Central memory CD8-positive, alpha-beta T cell (primary cell): ENCODE data around the gene GPBAR1.

Experiments
- ATAC-seq: fragments of 150-1000 bp; cut with Tn5 transposase; replicated peaks from 2 replicates; pipeline ENCODE4 v1.10.0; 2022; ENCODE audit warnings: mild to moderate bottlenecking, moderate FRiP score, moderate number of reproducible peaks; ENCODE audit not compliant: poor library complexity, severe bottlenecking; ENCODE audit errors: extremely low read depth
- DNase-seq, 2 donors: peaks; one replicate each; pipeline ENCODE4 v3.0.0; 2021; ENCODE audit warnings: low spot score in 2 of 2
- H3K27ac Mint-ChIP-seq: one replicate; pipeline ENCODE4 v1.8.0; 2022; ENCODE audit warnings: low read depth, mild to moderate bottlenecking, moderate library complexity, mixed read lengths
- H3K27me3 Mint-ChIP-seq: one replicate; pipeline ENCODE4 v1.8.0; 2022; ENCODE audit warnings: mixed read lengths
- H3K36me3 Mint-ChIP-seq: one replicate; pipeline ENCODE4 v1.8.0; 2022; ENCODE audit warnings: mild to moderate bottlenecking, moderate library complexity, mixed read lengths; ENCODE audit not compliant: insufficient read depth
- H3K4me1 Mint-ChIP-seq: one replicate; pipeline ENCODE4 v1.8.0; 2022; ENCODE audit warnings: mixed read lengths
- H3K4me3 Mint-ChIP-seq: one replicate; pipeline ENCODE4 v1.8.0; 2022; ENCODE audit warnings: mild to moderate bottlenecking, moderate library complexity, mixed read lengths
- H3K9me3 Mint-ChIP-seq: one replicate; pipeline ENCODE4 v1.8.0; 2022; ENCODE audit warnings: mixed read lengths

The GPBAR1 gene

DNA sequence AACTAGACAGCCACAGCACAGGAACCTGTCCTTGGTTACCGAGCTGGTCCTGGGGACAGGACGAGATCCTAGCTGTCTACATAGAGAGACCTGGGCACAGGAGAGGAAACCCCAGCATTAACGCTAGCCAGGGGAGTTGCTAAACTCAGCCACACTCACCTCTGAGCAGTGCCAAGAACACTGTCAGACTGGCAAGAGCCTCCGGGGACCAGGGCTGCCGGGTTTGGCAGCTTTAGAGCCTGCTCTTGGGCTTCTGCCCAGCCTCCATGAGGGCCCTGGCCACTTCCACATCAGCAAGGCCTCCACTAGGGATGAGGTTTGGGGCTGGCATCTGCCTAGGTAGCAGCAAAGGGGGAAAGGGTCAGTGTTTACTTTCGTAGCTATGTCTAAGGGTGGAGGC, 24.8 kb downstream of the GPBAR1 start:
- peaks cover 30% of the 10 kb centered on the region for H3K36me3 Mint-ChIP-seq
- no peak for ATAC-seq
- no peak for DNase-seq

DNA sequence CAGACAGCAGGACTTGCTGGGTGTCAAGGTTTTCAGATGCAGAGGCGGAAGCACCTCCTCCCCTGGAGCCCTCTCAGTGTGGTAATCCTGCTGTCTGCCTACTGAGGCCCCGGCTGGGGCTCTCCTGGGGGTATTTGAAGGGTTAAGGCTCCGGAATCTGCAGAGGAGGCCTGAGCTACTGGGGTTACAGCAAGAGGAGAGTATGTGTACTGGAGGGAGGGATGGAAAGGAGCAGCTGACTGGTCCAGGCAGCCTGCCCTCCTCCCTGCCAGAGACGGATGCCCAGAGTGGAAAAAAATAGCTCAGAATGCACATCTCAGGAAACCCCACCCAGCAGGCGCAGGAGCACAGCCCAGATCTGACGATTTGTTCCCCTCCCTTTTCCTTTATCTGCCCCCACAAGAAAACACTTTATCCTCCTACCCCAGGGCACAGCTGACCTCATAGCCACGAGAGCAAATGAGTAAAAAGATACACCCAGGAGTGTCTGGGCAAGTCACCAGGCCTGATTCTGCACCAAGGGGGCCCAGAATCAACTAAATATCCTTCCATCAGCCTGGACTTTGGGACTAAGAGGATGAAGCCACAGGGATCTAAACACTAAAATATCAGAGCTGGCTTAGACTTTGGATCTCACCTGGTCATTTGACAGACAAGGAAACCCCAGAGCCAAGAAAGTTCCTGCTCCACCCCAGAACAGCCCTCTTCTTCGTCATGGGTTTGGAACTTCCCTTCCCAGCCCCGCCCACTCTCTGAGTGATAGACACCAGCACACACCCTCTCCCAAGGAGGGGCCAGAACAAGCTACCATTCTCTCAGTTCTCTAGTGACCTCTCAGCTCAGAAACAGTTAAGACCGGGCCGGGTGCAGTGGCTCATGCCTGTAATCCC, 26.0 kb downstream of the GPBAR1 start:
- no peaks in the 10 kb centered on the region for H3K27me3 Mint-ChIP-seq
- no peaks in the 10 kb centered on the region for H3K9me3 Mint-ChIP-seq
- H3K36me3 Mint-ChIP-seq = peaks cover 23% of the 10 kb centered on the region

More for the DNA sequence above, 24.8 kb downstream of the GPBAR1 start:
- peaks cover 80% of the 10 kb centered on the region for H3K4me1 Mint-ChIP-seq
- peak overlapping the region; percentile 86 for H3K4me3 Mint-ChIP-seq
- peak overlapping the region; percentile 99 for H3K27ac Mint-ChIP-seq
- no peaks in the 10 kb centered on the region for H3K9me3 Mint-ChIP-seq
- no peaks in the 10 kb centered on the region for H3K27me3 Mint-ChIP-seq

DNA sequence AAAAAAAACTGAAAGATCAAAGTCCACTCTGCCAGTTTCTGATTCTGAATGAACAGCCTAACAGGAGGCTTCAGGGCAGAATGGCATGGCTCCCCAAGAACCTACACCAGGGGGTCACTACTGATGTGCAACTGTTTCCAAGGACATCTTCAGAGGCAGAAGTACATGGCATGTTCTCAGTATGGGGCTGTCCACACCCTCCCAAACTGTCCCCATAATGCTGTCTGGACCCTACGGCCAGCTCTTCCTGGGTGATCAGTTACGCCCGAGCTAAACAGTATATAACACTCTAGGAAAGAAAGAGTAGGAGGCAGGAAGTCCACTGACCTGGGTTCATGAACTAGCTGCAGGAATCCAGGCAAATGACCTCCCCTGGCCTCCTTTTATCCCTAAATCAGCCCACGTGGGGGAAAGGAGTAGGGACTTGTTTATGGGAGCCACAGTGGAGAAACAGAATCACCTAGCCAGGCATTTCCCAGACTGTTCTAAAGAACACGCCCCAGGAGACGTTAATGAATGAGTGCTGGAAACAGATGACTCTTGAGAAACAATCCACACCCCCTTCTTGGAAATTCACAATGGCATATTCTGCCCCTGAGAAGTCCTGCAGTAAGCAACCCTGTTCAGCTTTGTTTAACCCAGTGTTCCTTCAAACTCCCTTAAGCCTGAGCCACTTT, 29.0 kb downstream of the GPBAR1 start:
- no peaks in the 10 kb centered on the region for H3K9me3 Mint-ChIP-seq
- peaks cover 78% of the 10 kb centered on the region for H3K4me1 Mint-ChIP-seq
- H3K4me3 Mint-ChIP-seq = peak overlapping the region; percentile 81
- no peak for DNase-seq
- ATAC-seq = no peak
- peak overlapping the region; percentile 99 for H3K27ac Mint-ChIP-seq
- H3K27me3 Mint-ChIP-seq = no peaks in the 10 kb centered on the region
- H3K36me3 Mint-ChIP-seq = peaks cover 20% of the 10 kb centered on the region

More for the DNA sequence above, 26.0 kb downstream of the GPBAR1 start:
- peak; percentile 49 to 80 for DNase-seq
- ATAC-seq = peak; percentile 72
- peak overlapping the region; percentile 99 for H3K27ac Mint-ChIP-seq
- H3K4me1 Mint-ChIP-seq = peaks cover 87% of the 10 kb centered on the region
- H3K4me3 Mint-ChIP-seq = peak overlapping the region; percentile 86

DNA sequence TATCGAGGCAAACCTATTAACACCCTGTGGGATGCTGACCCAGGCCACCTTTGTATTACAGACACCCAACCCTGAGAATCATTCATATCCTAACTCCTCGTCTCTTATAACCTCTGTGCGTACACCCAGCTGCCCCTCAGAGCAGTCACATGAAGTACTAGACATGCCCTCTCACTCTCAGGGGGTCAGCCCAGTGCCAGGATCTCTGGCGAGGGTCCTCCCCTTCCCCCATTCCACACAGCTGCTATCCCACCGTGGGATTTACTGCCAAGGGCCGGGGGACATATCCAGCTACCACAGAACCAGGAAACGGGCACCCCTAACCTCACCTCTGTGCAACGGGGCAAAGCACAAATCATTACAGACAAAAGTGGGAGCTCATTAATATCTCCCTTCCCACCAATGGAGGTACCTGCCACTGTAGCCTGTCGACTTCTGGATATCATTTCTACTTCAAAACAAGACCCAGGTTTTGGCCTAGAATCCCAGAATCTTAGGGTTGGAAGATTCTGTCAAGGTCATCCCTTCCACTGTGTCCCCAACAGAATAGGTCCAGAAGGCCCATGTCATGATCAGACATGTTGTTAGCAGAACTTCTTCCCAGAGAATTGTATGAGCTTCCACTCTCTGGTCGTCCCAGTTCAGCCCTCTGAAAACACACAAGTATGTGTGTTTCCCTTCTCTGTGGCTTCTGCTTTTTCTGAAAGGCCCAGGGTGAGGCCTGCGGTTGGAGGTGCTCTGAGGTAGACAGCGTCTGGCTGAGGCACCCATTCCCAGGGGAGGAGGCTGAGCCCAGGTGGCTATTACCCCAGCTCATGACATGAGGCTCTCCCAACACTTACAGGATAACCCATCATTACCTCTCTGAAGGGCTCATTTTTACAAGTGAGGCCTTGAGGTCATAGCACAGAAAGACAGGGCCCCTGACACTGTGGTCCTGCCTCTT, 29.8 kb downstream of the GPBAR1 start:
- H3K4me1 Mint-ChIP-seq = peaks cover 72% of the 10 kb centered on the region
- peak overlapping the region; percentile 81 for H3K4me3 Mint-ChIP-seq
- H3K36me3 Mint-ChIP-seq = peaks cover 17% of the 10 kb centered on the region
- H3K27ac Mint-ChIP-seq = peak overlapping the region; percentile 99
- H3K9me3 Mint-ChIP-seq = no peaks in the 10 kb centered on the region
- H3K27me3 Mint-ChIP-seq = no peaks in the 10 kb centered on the region
- ATAC-seq = peak; percentile 15
- DNase-seq = no peak

DNA sequence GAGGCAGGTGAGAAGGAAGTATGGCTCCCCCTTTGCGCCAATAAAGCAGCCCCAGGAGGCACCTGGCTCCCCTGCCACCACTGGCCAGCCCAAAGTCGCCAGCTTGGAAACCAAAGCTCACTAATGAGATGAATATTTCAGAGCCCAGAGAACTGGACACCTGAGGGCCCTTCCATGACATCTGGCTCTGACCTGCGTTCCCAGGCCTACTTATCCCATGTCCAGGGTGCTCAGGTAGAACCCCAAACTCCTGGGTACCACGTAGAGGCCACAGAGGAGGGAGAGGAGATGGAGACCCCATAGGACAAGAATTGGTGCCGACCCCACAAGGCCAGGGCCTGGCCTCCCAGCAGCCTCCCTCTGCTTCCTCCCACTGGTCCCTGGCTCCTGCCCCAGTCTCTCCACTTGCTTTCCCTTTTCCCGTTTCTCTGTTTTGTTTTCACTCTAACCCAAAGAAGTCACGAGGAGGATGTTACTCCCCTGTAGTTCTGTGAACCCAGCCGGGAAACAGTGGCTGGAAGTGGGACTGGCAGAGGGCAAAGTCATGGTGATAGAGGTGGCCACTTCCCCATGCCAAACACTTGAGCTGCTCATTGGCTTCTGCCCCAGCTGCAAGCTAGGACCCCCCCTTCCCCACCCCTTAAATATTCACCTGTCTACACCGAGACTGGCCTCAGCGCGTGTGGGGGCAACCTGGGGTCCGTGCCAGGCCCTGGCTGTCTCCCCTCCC, 30.7 kb downstream of the GPBAR1 start:
- Mint-ChIP-seq H3K27me3 (no peaks in the 10 kb centered on the region), H3K4me1 (peaks cover 63% of the 10 kb centered on the region), H3K4me3 (peak overlapping the region; percentile 81), H3K27ac (peak overlapping the region; percentile 99), H3K36me3 (peaks cover 14% of the 10 kb centered on the region), H3K9me3 (no peaks in the 10 kb centered on the region)
- ATAC-seq (no peak), DNase-seq (no peak)

DNA sequence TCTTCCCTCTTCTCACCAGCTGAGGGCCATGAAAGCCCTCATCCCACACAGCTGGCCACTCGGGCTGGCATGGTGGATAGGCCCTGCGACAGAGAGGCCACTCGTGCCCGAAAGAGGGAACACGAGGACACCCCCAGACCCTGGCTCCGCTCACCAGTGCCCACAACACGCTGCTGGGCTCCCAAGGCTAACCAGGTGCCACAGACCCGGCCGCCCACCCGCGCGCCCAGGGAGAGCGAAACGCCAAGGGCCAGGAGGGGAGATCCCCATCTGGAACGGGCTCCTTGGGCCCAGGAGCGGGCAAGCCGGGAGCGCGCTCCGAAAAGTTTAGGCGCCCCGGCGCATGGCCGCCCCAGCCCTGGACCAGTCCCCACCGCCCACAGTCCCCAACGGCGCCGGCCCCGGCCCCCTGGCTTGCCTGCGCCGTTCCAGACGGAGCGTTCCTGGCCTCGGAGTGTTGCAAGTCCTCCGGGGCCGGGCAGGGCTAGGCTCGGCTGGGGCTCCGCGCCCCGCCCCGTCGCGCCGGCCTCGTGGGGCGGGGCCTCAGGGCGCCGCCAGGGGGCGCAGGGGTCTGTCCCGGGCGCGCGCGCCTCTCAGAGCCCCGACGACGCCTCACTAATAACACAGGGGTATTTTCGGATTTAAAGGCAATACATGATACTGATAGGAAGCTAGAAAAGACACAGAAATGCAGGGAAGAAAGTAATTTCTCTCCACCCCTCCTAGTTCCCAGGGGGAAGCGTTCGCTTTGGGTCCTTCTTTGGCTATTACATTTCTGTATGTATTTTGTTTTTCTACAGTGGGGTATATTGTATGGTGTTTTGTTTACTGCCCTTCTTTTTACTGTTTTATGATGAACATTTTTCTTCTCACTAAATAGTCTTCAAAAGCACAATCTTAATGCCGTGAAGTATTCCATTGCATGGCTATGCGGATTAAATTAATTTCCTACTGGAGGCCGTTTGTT, 31.5 kb downstream of the GPBAR1 start, which contains the start of gene TMBIM1:
Gene TMBIM1 (minus strand): TSS at position 456 of the 967 bp plus-strand sequence. CDS start 10,362 bp downstream, outside the sequence.
- Mint-ChIP-seq H3K27ac (peak within 1 kb of the TSS; percentile 99), H3K36me3 (peaks cover 6% of the 10 kb centered on the region), H3K27me3 (no peaks in the 10 kb centered on the region), H3K4me1 (peaks cover 55% of the 10 kb centered on the region), H3K9me3 (no peaks in the 10 kb centered on the region), H3K4me3 (peak within 1 kb of the TSS; percentile 81)
- DNase-seq = peak; percentile 73
- peak; percentile 88 for ATAC-seq

DNA sequence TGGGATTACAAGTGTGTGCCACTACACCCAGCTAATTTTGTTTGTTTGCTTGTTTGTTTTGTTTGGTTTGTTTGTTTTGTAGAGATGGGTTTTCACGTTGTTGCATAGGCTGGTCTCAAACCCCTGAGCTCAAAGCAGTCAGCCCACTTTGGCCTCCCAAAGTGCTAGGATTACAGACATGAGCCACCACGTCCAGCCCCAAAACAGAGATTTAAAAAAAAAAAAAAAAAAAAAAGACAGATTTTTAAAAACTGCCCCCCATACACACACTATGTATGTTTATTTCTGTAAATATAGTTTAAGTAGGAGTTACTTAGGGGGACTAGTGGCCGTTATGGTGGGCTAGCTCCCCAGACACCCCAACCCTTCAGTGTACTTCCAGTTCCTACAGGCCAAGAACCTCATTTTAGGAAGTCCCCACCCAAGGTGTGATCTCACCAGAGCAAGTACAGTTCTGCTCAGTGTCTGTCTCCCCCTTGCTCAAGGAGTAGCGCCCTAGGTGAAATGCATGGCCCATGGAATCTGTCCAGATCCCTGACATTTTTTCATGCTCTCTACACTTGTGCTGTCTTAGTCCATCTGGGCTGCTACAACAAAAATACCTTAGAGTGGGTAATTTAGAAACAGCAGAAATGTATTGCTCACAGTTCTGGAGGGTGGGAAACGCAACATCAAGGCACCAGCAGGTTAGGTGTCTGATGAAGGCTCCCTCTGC, 33.1 kb downstream of the GPBAR1 start:
- H3K4me3 Mint-ChIP-seq = peak overlapping the region; percentile 23
- DNase-seq = no peak
- peaks cover 5% of the 10 kb centered on the region for H3K36me3 Mint-ChIP-seq
- no peak overlapping the region for H3K27ac Mint-ChIP-seq
- H3K4me1 Mint-ChIP-seq = peaks cover 42% of the 10 kb centered on the region
- H3K9me3 Mint-ChIP-seq = no peaks in the 10 kb centered on the region
- no peak for ATAC-seq
- no peaks in the 10 kb centered on the region for H3K27me3 Mint-ChIP-seq

DNA sequence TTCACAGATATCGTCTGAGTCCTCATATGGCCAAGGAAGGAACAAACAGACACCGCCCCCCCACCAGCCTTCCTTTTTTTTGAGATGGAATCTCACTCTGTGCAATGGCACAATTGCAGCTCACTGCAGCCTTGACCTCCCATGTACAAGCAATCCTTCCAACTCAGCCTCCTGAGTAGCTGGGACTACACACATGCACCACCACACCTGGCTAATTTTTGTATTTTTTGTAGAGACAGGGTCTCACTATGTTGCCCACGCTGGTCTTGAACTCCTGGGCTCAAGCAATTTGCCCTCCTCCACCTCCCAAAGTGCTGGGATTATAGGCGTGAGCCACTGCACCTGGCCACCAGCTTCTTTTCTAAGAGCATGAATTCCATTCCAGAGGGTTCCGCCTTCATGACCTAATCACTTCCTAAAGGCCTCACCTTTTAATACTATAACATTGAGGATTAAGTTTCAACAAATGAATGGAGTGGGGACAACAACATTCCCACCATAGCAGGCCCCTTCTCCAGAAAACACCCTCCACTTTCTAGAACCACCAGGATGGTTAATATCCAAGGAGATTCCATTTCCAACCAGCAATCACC, 33.7 kb downstream of the GPBAR1 start:
- no peaks in the 10 kb centered on the region for H3K27me3 Mint-ChIP-seq
- no peak overlapping the region for H3K27ac Mint-ChIP-seq
- DNase-seq (no peak), ATAC-seq (no peak)
- peaks cover 5% of the 10 kb centered on the region for H3K36me3 Mint-ChIP-seq
- H3K9me3 Mint-ChIP-seq = no peaks in the 10 kb centered on the region
- peaks cover 35% of the 10 kb centered on the region for H3K4me1 Mint-ChIP-seq
- H3K4me3 Mint-ChIP-seq = peak overlapping the region; percentile 23

DNA sequence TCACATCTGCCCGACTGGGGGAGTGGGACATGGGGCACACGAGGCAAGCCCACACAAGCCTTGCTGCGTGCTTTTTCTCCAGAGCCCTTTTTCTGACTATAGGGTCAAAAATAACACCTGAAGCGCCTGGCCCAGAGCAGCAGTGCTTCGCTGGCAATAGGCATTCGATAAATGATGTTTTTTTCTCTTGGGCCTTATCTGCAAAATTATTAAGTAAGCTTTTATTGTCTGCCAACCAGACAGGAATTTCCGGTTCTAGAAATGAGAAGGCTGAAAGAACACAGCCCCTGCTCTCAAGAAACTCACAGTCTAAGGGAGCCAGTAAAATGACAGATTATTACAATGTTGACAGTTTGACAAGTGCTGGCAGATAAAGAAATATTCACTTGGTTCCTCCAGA, 34.2 kb downstream of the GPBAR1 start:
- peaks cover 30% of the 10 kb centered on the region for H3K4me1 Mint-ChIP-seq

DNA sequence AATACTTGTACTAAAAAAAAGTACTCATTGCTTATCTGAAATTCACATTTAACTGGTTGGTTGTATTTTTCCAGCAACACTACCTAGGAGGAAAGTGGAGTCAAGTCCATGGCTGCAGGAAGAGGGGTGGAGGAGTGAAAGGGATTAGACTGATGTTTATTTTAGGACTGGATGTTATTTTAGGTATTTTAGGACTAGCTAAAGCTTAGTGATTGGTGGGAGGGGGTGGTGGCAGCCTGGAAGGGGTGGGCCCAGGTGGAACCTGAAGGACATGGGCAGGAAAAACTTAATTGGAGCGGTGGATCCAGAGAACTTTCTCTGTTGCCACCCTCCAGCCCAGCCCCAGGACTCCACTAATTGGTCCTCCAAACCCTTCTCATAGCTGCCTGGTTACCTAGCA, 35.4 kb downstream of the GPBAR1 start:
- Mint-ChIP-seq H3K27ac (no peak overlapping the region), H3K36me3 (peaks cover 2% of the 10 kb centered on the region)
- no peak for ATAC-seq

More for the DNA sequence above, 34.2 kb downstream of the GPBAR1 start:
- no peaks in the 10 kb centered on the region for H3K27me3 Mint-ChIP-seq
- ATAC-seq (no peak), DNase-seq (no peak)
- H3K27ac Mint-ChIP-seq = no peak overlapping the region
- H3K4me3 Mint-ChIP-seq = no peak overlapping the region
- H3K36me3 Mint-ChIP-seq = peaks cover 5% of the 10 kb centered on the region
- no peaks in the 10 kb centered on the region for H3K9me3 Mint-ChIP-seq

More for the DNA sequence above, 35.4 kb downstream of the GPBAR1 start:
- H3K4me3 Mint-ChIP-seq = no peak overlapping the region
- H3K9me3 Mint-ChIP-seq = no peaks in the 10 kb centered on the region
- H3K4me1 Mint-ChIP-seq = peaks cover 19% of the 10 kb centered on the region
- DNase-seq = no peak
- no peaks in the 10 kb centered on the region for H3K27me3 Mint-ChIP-seq
